Pericardium fibroblast (primary cell): ENCODE data around the gene SMYD4. TPM values are rescaled to one million over a fixed set of nuclear protein-coding genes. Genes with fewer than 3 reads are reported as not detected.

ENCODE experiments used
- total RNA-seq: library from RNA; depleted of rRNA; stranded (reverse); fragments of >200 nt; gene quantifications from 2 replicates; pipeline ENCODE4 v1.2.3, GENCODE V29; 2015

Gene SMYD4
- 4.5 and 4.6 TPM in 2 replicates for total RNA-seq

GRCh38 chr17:1829592-1830257 is at the start of gene SMYD4, which contains the start of gene RPA1:
Gene SMYD4 (minus strand): TSS chr17:1829902. CDS start chr17:1827994, 1,908 bp downstream.
Gene RPA1 (plus strand): TSS chr17:1830005. CDS start chr17:1830094, 89 bp downstream.

GRCh38 chr17:1742371-1743087 is 87.2 kb downstream of the SMYD4 start, which contains the start of gene SERPINF2:
Gene SERPINF2 (plus strand): TSS chr17:1742871. CDS start chr17:1744996, 2,125 bp downstream.

Other genes starting within 250 kb of the SMYD4 start
- gene SLC43A2, start 201.1 kb downstream of the SMYD4 start, total RNA-seq = 2.9 and 9.7 TPM in 2 replicates
- gene SCARF1, start 184.2 kb downstream of the SMYD4 start, total RNA-seq = under 0.01 and 2.1 TPM in 2 replicates
- 11.3 and 17.4 TPM in 2 replicates for gene RILP, start 180.0 kb downstream of the SMYD4 start, total RNA-seq
- 82.6 and 120 TPM in 2 replicates for gene PRPF8, start 145.0 kb downstream of the SMYD4 start, total RNA-seq
- gene TLCD2, start 119.5 kb downstream of the SMYD4 start, total RNA-seq = 13.2 and 15.3 TPM in 2 replicates
- 23.2 and 27.5 TPM in 2 replicates for gene WDR81, start 105.2 kb downstream of the SMYD4 start, total RNA-seq
- 0.35 and 1.9 TPM in 2 replicates for gene SERPINF2, start 87.0 kb downstream of the SMYD4 start, total RNA-seq
- 1,032 and 1,366 TPM in 2 replicates for gene SERPINF1, start 67.8 kb downstream of the SMYD4 start, total RNA-seq
- 16.8 and 23.7 TPM in 2 replicates for gene RPA1, start 103 bp upstream of the SMYD4 start, total RNA-seq
- gene RTN4RL1, start 195.4 kb upstream of the SMYD4 start, total RNA-seq = 0.58 and 2.9 TPM in 2 replicates
- 26.3 and 36.7 TPM in 2 replicates for gene DPH1, start 200.3 kb upstream of the SMYD4 start, total RNA-seq
- gene OVCA2, start 212.1 kb upstream of the SMYD4 start, total RNA-seq = 47.5 and 59.3 TPM in 2 replicates
- 73.4 and 91.3 TPM in 2 replicates for gene HIC1, start 225.2 kb upstream of the SMYD4 start, total RNA-seq